HepG2 (cell line): ENCODE measurements around the gene RAP1A. TPM values are rescaled to one million over a fixed set of nuclear protein-coding genes. Genes with fewer than 3 reads are reported as not detected.

ENCODE experiments used
- CREB1 ChIP-seq, 2 experiments: fragments of 450-650 bp in 1 of 2; IDR thresholded peaks; 2 replicates each; pipeline ENCODE4 v1.6.1; 2016 to 2017; ENCODE audit warnings: control low read depth in 1 of 2, mild to moderate bottlenecking in 1 of 2, missing compliant biosample characterization in 1 of 2, missing genetic modification characterization in 1 of 2
- FOXJ3 ChIP-seq: sonication (generic); formaldehyde crosslinking; IDR thresholded peaks from 2 replicates; pipeline ENCODE4 v1.4.0; 2020; ENCODE audit warnings: missing genetic modification reagents, mild to moderate bottlenecking, borderline replicate concordance
- GATAD2A ChIP-seq: IDR thresholded peaks from 2 replicates; pipeline ENCODE4 v1.6.1; 2016
- HOXA3 ChIP-seq: sonication (generic); formaldehyde crosslinking; IDR thresholded peaks from 2 replicates; pipeline ENCODE4 v1.5.0; 2020; ENCODE audit warnings: missing genetic modification reagents
- JUND ChIP-seq: sonication (generic); formaldehyde crosslinking; IDR thresholded peaks from 2 replicates; pipeline ENCODE4 v1.8.0; 2022; ENCODE audit warnings: mild to moderate bottlenecking, missing genetic modification reagents
- MATR3 ChIP-seq: sonication (generic); formaldehyde crosslinking; IDR thresholded peaks from 2 replicates; pipeline ENCODE4 v1.4.0; 2020; ENCODE audit warnings: missing genetic modification reagents
- MEIS1 ChIP-seq: sonication (generic); formaldehyde crosslinking; IDR thresholded peaks from 2 replicates; pipeline ENCODE4 v1.9.0; 2021; ENCODE audit warnings: mild to moderate bottlenecking, missing genetic modification reagents, moderate library complexity, borderline replicate concordance
- NR2F6 ChIP-seq, 2 experiments: IDR thresholded peaks; 2 replicates each; pipeline ENCODE4 v1.6.1; 2016; ENCODE audit warnings: antibody characterized with exemption in 1 of 2, mild to moderate bottlenecking in 1 of 2
- PAF1 ChIP-seq: IDR thresholded peaks from 2 replicates; pipeline ENCODE4 v1.6.1; 2016; ENCODE audit warnings: missing genetic modification reagents, missing compliant biosample characterization
- PHF21A ChIP-seq: sonication (generic); formaldehyde crosslinking; IDR thresholded peaks from 2 replicates; pipeline ENCODE4 v1.5.0; 2020; ENCODE audit warnings: mild to moderate bottlenecking, missing genetic modification reagents
- POLR2AphosphoS2 ChIP-seq: IDR thresholded peaks from 2 replicates; pipeline ENCODE4 v1.6.1; 2011; ENCODE audit warnings: low read depth, low read length, improper control_type of control experiment
- POLR2G ChIP-seq: fragments of 200-400 bp; formaldehyde crosslinking; IDR thresholded peaks from 2 replicates; pipeline ENCODE4 v1.6.1; 2018; ENCODE audit warnings: mild to moderate bottlenecking, low read depth, low read length, moderate library complexity
- PPARG ChIP-seq: conservative IDR thresholded peaks from 2 replicates; pipeline ENCODE4 v1.6.1; 2016; ENCODE audit warnings: missing biosample characterization, missing genetic modification reagents
- RBM39 ChIP-seq: fragments of 200-400 bp; formaldehyde crosslinking; IDR thresholded peaks from one replicate; pipeline ENCODE4 v1.6.1; 2018; ENCODE audit warnings: antibody characterized with exemption, mild to moderate bottlenecking, low read depth, low read length; ENCODE audit not compliant: poor library complexity, severe bottlenecking
- TEAD3 ChIP-seq: optimal IDR thresholded peaks from 2 replicates; pipeline ENCODE3; 2016; ENCODE audit warnings: borderline replicate concordance
- YY1 ChIP-seq: IDR thresholded peaks from 2 replicates; pipeline ENCODE4 v1.6.1; 2011; ENCODE audit warnings: low read length, low read depth, moderate library complexity, mild to moderate bottlenecking; ENCODE audit not compliant: insufficient read depth, insufficient replicate concordance
- ZBTB20 ChIP-seq: sonication (generic); formaldehyde crosslinking; IDR thresholded peaks from 2 replicates; pipeline ENCODE4 v1.8.1; 2023; ENCODE audit warnings: missing genetic modification reagents, low read depth, mild to moderate bottlenecking, borderline replicate concordance
- ZNF10 ChIP-seq: sonication (generic); formaldehyde crosslinking; IDR thresholded peaks from 2 replicates; pipeline ENCODE4 v1.4.0; 2020; ENCODE audit warnings: mild to moderate bottlenecking, low read depth, missing genetic modification reagents, borderline replicate concordance
- ZNF335 ChIP-seq: sonication (generic); formaldehyde crosslinking; IDR thresholded peaks from 2 replicates; pipeline ENCODE4 v1.4.0; 2020; ENCODE audit warnings: missing genetic modification reagents
- ZNF549 ChIP-seq: sonication (generic); formaldehyde crosslinking; IDR thresholded peaks from 2 replicates; pipeline ENCODE4 v1.5.0; 2020; ENCODE audit warnings: missing genetic modification reagents
- ZNF792 ChIP-seq: IDR thresholded peaks from 2 replicates; pipeline ENCODE4 v1.6.1; 2016
- polyA plus RNA-seq, 8 experiments: library from polyadenylated mRNA; depleted of rRNA in 3 of 8; stranded (reverse) in 7 of 8; unstranded in 1 of 8; fragments of >200 nt; fragmentation: Illumina TruSeq in 4 of 8; extraction: Trizol in 4 of 8; gene quantifications; 2 replicates each; pipeline versions ENCODE4 v1.2.1 to v1.2.3, GENCODE V29; 2011 to 2016; ENCODE audit warnings: low read depth in 4 of 8, missing spikeins in 1 of 8, mixed read lengths in 1 of 8; ENCODE audit not compliant: insufficient read depth in 1 of 8
- total RNA-seq, 5 experiments: library from RNA; depleted of rRNA; stranded (reverse); fragments of >200 nt; fragmentation: Illumina TruSeq; extraction: Trizol; gene quantifications; 2 replicates each; pipeline ENCODE4 v1.2.3, GENCODE V29; 2016; ENCODE audit warnings: low read depth in 1 of 5
- TF ChIP-seq, protein P1 (sequence below): sonication (generic); formaldehyde crosslinking; IDR thresholded peaks from 2 replicates; pipeline ENCODE4 v1.4.0; 2020; ENCODE audit warnings: missing genetic modification reagents
- TF ChIP-seq, protein P2 (sequence below): sonication (generic); formaldehyde crosslinking; IDR thresholded peaks from 2 replicates; pipeline ENCODE4 v1.5.0; 2020; ENCODE audit warnings: missing genetic modification reagents
- TF ChIP-seq, protein P3 (sequence below): IDR thresholded peaks from 2 replicates; pipeline ENCODE4 v1.6.1; 2016; ENCODE audit warnings: mild to moderate bottlenecking, missing biosample characterization, missing genetic modification reagents
- TF ChIP-seq, protein P4 (sequence below): fragments of 450-650 bp; IDR thresholded peaks from 2 replicates; pipeline ENCODE4 v1.6.1; 2016

RAP1A gene
- total and polyA plus RNA-seq, 2 of the 13 experiments (the other 11 are each of a cell fraction or from before 2014, with no cell fraction given) = 19.0 to 20.7 TPM

DNA sequence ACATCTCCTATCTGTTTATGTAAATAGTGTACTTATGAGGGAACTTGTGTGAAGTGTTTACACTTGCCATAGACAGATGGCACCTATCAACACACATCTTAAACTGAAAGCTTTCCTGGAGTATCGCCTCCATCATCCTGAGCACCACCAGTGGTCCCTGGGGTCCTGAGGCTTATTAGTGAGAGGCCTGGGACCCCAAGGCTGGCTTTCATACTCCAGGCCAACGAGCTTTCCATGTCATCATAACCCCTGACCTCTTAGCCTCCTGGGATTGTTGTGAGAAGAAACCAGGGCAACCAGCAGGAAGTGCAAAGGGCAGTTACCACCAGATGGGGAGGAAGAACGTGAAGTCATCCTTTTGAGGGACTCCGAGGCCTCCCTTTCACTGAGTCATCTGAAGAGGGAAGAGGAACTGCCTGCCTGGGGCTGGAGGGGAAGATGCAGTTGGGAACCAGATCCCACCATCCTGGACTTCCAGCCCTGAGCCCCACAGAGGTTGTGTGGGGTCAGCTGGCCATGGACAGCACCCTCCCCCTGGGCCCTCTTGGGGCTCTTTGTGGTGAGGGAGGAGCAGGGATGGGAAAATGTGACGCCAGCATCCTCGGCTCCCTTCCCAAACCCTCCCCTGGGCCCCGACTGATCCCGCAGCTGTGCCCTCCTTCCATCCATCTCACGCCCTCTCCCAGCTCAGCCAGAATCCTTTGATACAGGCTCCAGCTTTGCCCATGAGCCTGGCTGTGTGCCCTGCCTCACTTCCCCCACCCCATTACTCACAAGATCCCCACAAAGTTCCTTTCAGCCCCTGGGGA, 113.8 kb downstream of the RAP1A start (continued):
- TF ChIP-seq YY1 = no peak
- TF ChIP-seq MATR3 (CRISPR knock-in tag) = no peak
- TF ChIP-seq ZNF335 = 0 out of 2 replicates have a peak, but pooled peaks have one; percentile 52
- no peak for TF ChIP-seq POLR2G
- TF ChIP-seq PHF21A = peak; percentile 61; the same call in 1 of the 2 replicates
- TF ChIP-seq PAF1 (CRISPR knock-in tag) = no peak
- peak; percentile 71 for TF ChIP-seq GATAD2A (CRISPR knock-in tag)
- TF ChIP-seq PPARG = peak; percentile 89
- peak; percentile 79 for TF ChIP-seq FOXJ3 (CRISPR knock-in tag)
- no peak for TF ChIP-seq ZBTB20 (CRISPR knock-in tag)
- peak; percentile 44; the same call in 1 of the 2 replicates for TF ChIP-seq POLR2AphosphoS2
- no peak for TF ChIP-seq RBM39
- TF ChIP-seq CREB1 (IDR thresholded peaks at IDR 0.05) = peak; percentile 40
- no peak for TF ChIP-seq CREB1 (CRISPR knock-in tag; IDR thresholded peaks at IDR 0.05)
- TF ChIP-seq, protein P1, sequence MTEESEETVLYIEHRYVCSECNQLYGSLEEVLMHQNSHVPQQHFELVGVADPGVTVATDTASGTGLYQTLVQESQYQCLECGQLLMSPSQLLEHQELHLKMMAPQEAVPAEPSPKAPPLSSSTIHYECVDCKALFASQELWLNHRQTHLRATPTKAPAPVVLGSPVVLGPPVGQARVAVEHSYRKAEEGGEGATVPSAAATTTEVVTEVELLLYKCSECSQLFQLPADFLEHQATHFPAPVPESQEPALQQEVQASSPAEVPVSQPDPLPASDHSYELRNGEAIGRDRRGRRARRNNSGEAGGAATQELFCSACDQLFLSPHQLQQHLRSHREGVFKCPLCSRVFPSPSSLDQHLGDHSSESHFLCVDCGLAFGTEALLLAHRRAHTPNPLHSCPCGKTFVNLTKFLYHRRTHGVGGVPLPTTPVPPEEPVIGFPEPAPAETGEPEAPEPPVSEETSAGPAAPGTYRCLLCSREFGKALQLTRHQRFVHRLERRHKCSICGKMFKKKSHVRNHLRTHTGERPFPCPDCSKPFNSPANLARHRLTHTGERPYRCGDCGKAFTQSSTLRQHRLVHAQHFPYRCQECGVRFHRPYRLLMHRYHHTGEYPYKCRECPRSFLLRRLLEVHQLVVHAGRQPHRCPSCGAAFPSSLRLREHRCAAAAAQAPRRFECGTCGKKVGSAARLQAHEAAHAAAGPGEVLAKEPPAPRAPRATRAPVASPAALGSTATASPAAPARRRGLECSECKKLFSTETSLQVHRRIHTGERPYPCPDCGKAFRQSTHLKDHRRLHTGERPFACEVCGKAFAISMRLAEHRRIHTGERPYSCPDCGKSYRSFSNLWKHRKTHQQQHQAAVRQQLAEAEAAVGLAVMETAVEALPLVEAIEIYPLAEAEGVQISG = no peak
- 0 out of 2 replicates have a peak, but pooled peaks have one; percentile 31 for TF ChIP-seq ZNF792 (CRISPR knock-in tag)
- peak; percentile 74 for TF ChIP-seq TEAD3
- TF ChIP-seq, protein P2, sequence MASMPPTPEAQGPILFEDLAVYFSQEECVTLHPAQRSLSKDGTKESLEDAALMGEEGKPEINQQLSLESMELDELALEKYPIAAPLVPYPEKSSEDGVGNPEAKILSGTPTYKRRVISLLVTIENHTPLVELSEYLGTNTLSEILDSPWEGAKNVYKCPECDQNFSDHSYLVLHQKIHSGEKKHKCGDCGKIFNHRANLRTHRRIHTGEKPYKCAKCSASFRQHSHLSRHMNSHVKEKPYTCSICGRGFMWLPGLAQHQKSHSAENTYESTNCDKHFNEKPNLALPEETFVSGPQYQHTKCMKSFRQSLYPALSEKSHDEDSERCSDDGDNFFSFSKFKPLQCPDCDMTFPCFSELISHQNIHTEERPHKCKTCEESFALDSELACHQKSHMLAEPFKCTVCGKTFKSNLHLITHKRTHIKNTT = no peak
- TF ChIP-seq, protein P3, sequence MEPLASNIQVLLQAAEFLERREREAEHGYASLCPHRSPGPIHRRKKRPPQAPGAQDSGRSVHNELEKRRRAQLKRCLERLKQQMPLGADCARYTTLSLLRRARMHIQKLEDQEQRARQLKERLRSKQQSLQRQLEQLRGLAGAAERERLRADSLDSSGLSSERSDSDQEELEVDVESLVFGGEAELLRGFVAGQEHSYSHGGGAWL (CRISPR knock-in tag) = no peak
- no peak for TF ChIP-seq ZNF549
- TF ChIP-seq, protein P4, sequence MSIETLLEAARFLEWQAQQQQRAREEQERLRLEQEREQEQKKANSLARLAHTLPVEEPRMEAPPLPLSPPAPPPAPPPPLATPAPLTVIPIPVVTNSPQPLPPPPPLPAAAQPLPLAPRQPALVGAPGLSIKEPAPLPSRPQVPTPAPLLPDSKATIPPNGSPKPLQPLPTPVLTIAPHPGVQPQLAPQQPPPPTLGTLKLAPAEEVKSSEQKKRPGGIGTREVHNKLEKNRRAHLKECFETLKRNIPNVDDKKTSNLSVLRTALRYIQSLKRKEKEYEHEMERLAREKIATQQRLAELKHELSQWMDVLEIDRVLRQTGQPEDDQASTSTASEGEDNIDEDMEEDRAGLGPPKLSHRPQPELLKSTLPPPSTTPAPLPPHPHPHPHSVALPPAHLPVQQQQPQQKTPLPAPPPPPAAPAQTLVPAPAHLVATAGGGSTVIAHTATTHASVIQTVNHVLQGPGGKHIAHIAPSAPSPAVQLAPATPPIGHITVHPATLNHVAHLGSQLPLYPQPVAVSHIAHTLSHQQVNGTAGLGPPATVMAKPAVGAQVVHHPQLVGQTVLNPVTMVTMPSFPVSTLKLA = no peak
- no peak for TF ChIP-seq ZNF10 (CRISPR knock-in tag)
- peak; percentile 94 for TF ChIP-seq NR2F6 (IDR thresholded peaks at IDR 0.05)
- TF ChIP-seq NR2F6 (CRISPR knock-in tag; IDR thresholded peaks at IDR 0.05) = peak; percentile 97
- peak; percentile 23; the same call in 1 of the 2 replicates for TF ChIP-seq MEIS1 (CRISPR knock-in tag)
- TF ChIP-seq JUND (CRISPR knock-in tag) = peak; percentile 75
- peak; percentile 62 for TF ChIP-seq HOXA3 (CRISPR knock-in tag)
